K562 (cell line): ENCODE measurements around the gene IQUB. TPM values are rescaled to one million over a fixed set of nuclear protein-coding genes. Genes with fewer than 3 reads are reported as not detected.

Experiments used
- FOXK1 ChIP-seq: sonication (generic); formaldehyde crosslinking; IDR thresholded peaks from 2 replicates; pipeline ENCODE4 v1.8.0; 2022; ENCODE audit warnings: missing genetic modification reagents, mild to moderate bottlenecking, borderline replicate concordance
- KAT2B ChIP-seq: IDR thresholded peaks from one replicate; pipeline ENCODE4 v1.6.1; 2012; ENCODE audit warnings: low read depth, mild to moderate bottlenecking, control low read depth, inconsistent platforms, low read length, moderate library complexity
- KLF16 ChIP-seq: IDR thresholded peaks from 2 replicates; pipeline ENCODE4 v1.6.1; 2016; ENCODE audit warnings: antibody characterized with exemption
- NEUROD1 ChIP-seq: fragments of 150-350 bp; IDR thresholded peaks from 2 replicates; pipeline ENCODE4 v1.6.1; 2014; ENCODE audit warnings: borderline replicate concordance, low read length, low read depth; ENCODE audit not compliant: partially characterized antibody
- PTBP1 ChIP-seq: fragments of 200-400 bp; formaldehyde crosslinking; IDR thresholded peaks from 2 replicates; pipeline ENCODE4 v1.6.1; 2017; ENCODE audit warnings: low read depth, low read length
- SMAD4 ChIP-seq: fragments of 250-450 bp; sonication (Bioruptor Pico); conservative IDR thresholded peaks from 2 replicates; pipeline ENCODE4 v1.8.0; 2021; ENCODE audit warnings: inconsistent platforms, mild to moderate bottlenecking, moderate library complexity
- SMARCA5 ChIP-seq: fragments of 450-650 bp; IDR thresholded peaks from 2 replicates; pipeline ENCODE4 v1.6.1; 2016
- ZKSCAN3 ChIP-seq: fragments of 250-450 bp; sonication (Bioruptor Pico); IDR thresholded peaks from 2 replicates; pipeline ENCODE4 v1.4.0; 2020
- ZNF124 ChIP-seq: sonication (generic); formaldehyde crosslinking; IDR thresholded peaks from 2 replicates; pipeline ENCODE4 v1.8.1; 2022; ENCODE audit warnings: missing genetic modification reagents
- ZNF24 ChIP-seq: fragments of 450-650 bp; IDR thresholded peaks from 2 replicates; pipeline ENCODE4 v1.6.1; 2016
- ZNF274 ChIP-seq: IDR thresholded peaks from 2 replicates; pipeline ENCODE4 v1.6.1; 2011; ENCODE audit warnings: low read depth, mild to moderate bottlenecking, low read length, moderate library complexity, borderline replicate concordance
- ZNF316 ChIP-seq: fragments of 450-650 bp; IDR thresholded peaks from 2 replicates; pipeline ENCODE4 v1.6.1; 2016
- ZNF696 ChIP-seq: fragments of 250-450 bp; sonication (Bioruptor Pico); conservative IDR thresholded peaks from 2 replicates; pipeline ENCODE4 v1.4.0; 2020; ENCODE audit warnings: mild to moderate bottlenecking, moderate library complexity
- ZNF785 ChIP-seq: fragments of 250-450 bp; sonication (Bioruptor Pico); IDR thresholded peaks from 2 replicates; pipeline ENCODE4 v1.4.0; 2020; ENCODE audit warnings: mild to moderate bottlenecking
- polyA plus RNA-seq, 8 experiments: library from polyadenylated mRNA; depleted of rRNA in 4 of 8; stranded (reverse) in 5 of 8; unstranded in 3 of 8; fragments of >200 nt; fragmentation: Nextera tagmentation in 2 of 8; fragmentation: Illumina TruSeq in 1 of 8; extraction: Ambion mirVana in 2 of 8; extraction: Trizol in 1 of 8; gene quantifications; 2 replicates each; pipeline versions ENCODE4 v1.2.1 to v1.2.3, GENCODE V29; 2011 to 2014; ENCODE audit warnings: inconsistent platforms in 1 of 8, missing spikeins in 1 of 8
- total RNA-seq, 7 experiments: library from RNA; depleted of rRNA in 6 of 7; stranded (reverse); fragments of >200 nt in 6 of 7; fragmentation: Illumina TruSeq in 2 of 7; extraction: Trizol in 2 of 7; gene quantifications; 2 replicates each; pipeline versions ENCODE4 v1.2.1 to v1.2.3, GENCODE V29; 2011 to 2021; ENCODE audit warnings: low replicate concordance in 1 of 7
- TF ChIP-seq, protein P1 (sequence below), 2 experiments: IDR thresholded peaks; 2 replicates each; pipeline ENCODE4 v1.6.1; 2012; ENCODE audit warnings: improper control_type of control experiment in 2 of 2, low read depth in 2 of 2, low read length in 2 of 2, borderline replicate concordance in 1 of 2
- TF ChIP-seq, protein P2 (sequence below): fragments of 450-650 bp; formaldehyde crosslinking; IDR thresholded peaks from 2 replicates; pipeline ENCODE4 v1.4.0; 2022; ENCODE audit warnings: mild to moderate bottlenecking, moderate library complexity
- TF ChIP-seq, protein P3 (sequence below): fragments of 450-650 bp; IDR thresholded peaks from 2 replicates; pipeline ENCODE4 v1.6.1; 2016; ENCODE audit warnings: borderline replicate concordance
- TF ChIP-seq, protein P4 (sequence below), 2 experiments: fragments of 450-650 bp; IDR thresholded peaks; 2 replicates each; pipeline ENCODE4 v1.6.1; 2018; ENCODE audit warnings: mild to moderate bottlenecking in 2 of 2, low read depth in 1 of 2; ENCODE audit not compliant: partially characterized antibody in 2 of 2

IQUB gene
- total and polyA plus RNA-seq, 9 of the 15 experiments (the other 6 are each of a cell fraction or from before 2014, with no cell fraction given) = 0.62 to 2.6 (median 1.4) TPM

DNA sequence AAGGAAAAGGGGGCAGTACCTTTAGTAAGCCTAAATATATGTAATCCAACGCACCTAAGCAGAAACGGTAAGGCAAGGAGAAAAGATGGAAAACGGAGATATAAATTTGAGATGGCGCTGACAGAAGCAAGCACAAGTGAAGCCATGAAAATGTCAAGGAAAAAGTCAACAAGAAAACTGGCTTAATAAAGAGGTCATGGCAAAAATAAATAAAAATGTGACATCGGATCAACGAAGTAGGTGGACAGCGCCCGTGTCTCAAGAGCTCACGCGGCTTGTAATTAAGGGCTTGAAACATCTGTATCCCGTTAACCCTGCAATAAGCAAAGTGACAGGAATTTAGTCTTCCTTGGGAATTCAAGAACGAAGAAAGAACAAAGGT is 22.6 kb upstream of the IQUB start (continued):
- TF ChIP-seq, protein P1, sequence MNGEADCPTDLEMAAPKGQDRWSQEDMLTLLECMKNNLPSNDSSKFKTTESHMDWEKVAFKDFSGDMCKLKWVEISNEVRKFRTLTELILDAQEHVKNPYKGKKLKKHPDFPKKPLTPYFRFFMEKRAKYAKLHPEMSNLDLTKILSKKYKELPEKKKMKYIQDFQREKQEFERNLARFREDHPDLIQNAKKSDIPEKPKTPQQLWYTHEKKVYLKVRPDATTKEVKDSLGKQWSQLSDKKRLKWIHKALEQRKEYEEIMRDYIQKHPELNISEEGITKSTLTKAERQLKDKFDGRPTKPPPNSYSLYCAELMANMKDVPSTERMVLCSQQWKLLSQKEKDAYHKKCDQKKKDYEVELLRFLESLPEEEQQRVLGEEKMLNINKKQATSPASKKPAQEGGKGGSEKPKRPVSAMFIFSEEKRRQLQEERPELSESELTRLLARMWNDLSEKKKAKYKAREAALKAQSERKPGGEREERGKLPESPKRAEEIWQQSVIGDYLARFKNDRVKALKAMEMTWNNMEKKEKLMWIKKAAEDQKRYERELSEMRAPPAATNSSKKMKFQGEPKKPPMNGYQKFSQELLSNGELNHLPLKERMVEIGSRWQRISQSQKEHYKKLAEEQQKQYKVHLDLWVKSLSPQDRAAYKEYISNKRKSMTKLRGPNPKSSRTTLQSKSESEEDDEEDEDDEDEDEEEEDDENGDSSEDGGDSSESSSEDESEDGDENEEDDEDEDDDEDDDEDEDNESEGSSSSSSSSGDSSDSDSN (IDR thresholded peaks at IDR 0.05; ENCODE audit: borderline replicate concordance in 1 of 2, low read depth in 2 of 2, low read length in 2 of 2) = no peak
- TF ChIP-seq ZNF24 (no peak), NEUROD1 (no peak), SMARCA5 (no peak), ZNF785 (CRISPR knock-in tag) (no peak), ZKSCAN3 (CRISPR knock-in tag) (no peak), ZNF696 (no peak), ZNF124 (no peak), ZNF274 (no peak), PTBP1 (no peak), SMAD4 (CRISPR knock-in tag) (peak; percentile 59; the same call in 1 of the 2 replicates), FOXK1 (CRISPR knock-in tag) (no peak), ZNF316 (no peak), KAT2B (no peak), KLF16 (no peak)
- TF ChIP-seq, protein P2, sequence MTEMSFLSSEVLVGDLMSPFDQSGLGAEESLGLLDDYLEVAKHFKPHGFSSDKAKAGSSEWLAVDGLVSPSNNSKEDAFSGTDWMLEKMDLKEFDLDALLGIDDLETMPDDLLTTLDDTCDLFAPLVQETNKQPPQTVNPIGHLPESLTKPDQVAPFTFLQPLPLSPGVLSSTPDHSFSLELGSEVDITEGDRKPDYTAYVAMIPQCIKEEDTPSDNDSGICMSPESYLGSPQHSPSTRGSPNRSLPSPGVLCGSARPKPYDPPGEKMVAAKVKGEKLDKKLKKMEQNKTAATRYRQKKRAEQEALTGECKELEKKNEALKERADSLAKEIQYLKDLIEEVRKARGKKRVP (CRISPR knock-in tag) = no peak
- TF ChIP-seq, protein P3, sequence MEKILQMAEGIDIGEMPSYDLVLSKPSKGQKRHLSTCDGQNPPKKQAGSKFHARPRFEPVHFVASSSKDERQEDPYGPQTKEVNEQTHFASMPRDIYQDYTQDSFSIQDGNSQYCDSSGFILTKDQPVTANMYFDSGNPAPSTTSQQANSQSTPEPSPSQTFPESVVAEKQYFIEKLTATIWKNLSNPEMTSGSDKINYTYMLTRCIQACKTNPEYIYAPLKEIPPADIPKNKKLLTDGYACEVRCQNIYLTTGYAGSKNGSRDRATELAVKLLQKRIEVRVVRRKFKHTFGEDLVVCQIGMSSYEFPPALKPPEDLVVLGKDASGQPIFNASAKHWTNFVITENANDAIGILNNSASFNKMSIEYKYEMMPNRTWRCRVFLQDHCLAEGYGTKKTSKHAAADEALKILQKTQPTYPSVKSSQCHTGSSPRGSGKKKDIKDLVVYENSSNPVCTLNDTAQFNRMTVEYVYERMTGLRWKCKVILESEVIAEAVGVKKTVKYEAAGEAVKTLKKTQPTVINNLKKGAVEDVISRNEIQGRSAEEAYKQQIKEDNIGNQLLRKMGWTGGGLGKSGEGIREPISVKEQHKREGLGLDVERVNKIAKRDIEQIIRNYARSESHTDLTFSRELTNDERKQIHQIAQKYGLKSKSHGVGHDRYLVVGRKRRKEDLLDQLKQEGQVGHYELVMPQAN = peak; percentile 49; the same call in 1 of the 2 replicates
- TF ChIP-seq, protein P4, sequence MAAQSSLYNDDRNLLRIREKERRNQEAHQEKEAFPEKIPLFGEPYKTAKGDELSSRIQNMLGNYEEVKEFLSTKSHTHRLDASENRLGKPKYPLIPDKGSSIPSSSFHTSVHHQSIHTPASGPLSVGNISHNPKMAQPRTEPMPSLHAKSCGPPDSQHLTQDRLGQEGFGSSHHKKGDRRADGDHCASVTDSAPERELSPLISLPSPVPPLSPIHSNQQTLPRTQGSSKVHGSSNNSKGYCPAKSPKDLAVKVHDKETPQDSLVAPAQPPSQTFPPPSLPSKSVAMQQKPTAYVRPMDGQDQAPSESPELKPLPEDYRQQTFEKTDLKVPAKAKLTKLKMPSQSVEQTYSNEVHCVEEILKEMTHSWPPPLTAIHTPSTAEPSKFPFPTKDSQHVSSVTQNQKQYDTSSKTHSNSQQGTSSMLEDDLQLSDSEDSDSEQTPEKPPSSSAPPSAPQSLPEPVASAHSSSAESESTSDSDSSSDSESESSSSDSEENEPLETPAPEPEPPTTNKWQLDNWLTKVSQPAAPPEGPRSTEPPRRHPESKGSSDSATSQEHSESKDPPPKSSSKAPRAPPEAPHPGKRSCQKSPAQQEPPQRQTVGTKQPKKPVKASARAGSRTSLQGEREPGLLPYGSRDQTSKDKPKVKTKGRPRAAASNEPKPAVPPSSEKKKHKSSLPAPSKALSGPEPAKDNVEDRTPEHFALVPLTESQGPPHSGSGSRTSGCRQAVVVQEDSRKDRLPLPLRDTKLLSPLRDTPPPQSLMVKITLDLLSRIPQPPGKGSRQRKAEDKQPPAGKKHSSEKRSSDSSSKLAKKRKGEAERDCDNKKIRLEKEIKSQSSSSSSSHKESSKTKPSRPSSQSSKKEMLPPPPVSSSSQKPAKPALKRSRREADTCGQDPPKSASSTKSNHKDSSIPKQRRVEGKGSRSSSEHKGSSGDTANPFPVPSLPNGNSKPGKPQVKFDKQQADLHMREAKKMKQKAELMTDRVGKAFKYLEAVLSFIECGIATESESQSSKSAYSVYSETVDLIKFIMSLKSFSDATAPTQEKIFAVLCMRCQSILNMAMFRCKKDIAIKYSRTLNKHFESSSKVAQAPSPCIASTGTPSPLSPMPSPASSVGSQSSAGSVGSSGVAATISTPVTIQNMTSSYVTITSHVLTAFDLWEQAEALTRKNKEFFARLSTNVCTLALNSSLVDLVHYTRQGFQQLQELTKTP (IDR thresholded peaks at IDR 0.05; ENCODE audit: low read depth in 1 of 2, partially characterized antibody in 2 of 2) = peak in 1 of 2 experiments; percentile 14
